AG09309 (cell line): ENCODE data around the gene GDI1.

Experiments used
- DNase-seq: peaks from one replicate; pipeline ENCODE4 v3.0.0-alpha.2; 2010; ENCODE audit warnings: low read depth
- H3K4me3 ChIP-seq: 2 replicates; pipeline ENCODE4 v1.5.1; 2011; ENCODE audit warnings: mild to moderate bottlenecking, low read depth, low read length, moderate library complexity; ENCODE audit not compliant: control insufficient read depth
- CTCF ChIP-seq: IDR thresholded peaks from 2 replicates; pipeline ENCODE4 v1.5.1; 2011; ENCODE audit warnings: mild to moderate bottlenecking, low read depth, low read length, inconsistent platforms; ENCODE audit not compliant: insufficient read depth, control insufficient read depth; ENCODE audit errors: missing control alignments

GDI1 gene

DNA sequence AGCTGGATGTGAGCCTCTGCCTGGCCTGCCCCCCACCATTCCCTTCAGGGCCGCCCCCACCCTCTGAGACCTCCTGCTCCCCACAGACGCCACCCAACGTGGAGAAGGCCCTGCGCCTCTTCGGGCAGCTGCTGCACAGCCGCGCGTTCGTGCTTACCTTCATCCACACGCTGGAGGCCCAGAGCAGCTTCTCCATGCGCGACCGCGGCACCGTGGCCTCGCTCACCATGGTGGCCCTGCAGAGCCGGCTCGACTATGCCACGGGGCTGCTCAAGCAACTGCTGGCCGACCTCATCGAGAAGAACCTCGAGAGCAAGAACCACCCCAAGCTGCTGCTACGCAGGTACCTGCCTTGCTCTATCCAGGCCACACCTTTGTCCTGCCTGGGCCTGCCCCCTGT, 31.3 kb downstream of the GDI1 start:
- no peak overlapping the region for H3K4me3 ChIP-seq
- DNase-seq, result no peak
- no peak for TF ChIP-seq CTCF

GRCh38 chrX:154469114-154469513, 32.2 kb downstream of the GDI1 start:
- H3K4me3 ChIP-seq, result no peak overlapping the region
- no peak for TF ChIP-seq CTCF
- DNase-seq, result no peak

DNA sequence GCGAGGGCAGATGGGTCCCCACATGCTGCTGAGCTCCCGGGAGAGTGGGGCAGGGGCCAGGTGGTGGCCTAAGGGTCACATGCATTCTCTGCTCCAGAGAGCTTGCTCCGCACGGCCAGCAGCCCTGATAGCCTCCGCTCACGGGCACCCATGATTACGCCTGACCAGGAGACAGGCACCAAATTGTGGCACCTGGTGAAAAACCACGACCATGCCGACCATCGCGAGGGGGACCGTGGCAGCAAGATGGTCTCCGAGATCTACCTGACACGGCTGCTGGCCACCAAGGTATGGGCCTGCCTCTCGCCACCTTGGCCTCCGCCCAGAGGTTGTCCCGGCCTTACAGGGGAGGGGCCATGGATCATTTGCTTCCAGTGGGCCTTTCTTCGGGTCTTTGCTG, 32.9 kb downstream of the GDI1 start:
- no peak overlapping the region for H3K4me3 ChIP-seq
- no peak for TF ChIP-seq CTCF
- no peak for DNase-seq

GRCh38 chrX:154470434-154470833, 33.5 kb downstream of the GDI1 start:
- no peak overlapping the region for H3K4me3 ChIP-seq
- no peak for DNase-seq
- no peak for TF ChIP-seq CTCF

DNA sequence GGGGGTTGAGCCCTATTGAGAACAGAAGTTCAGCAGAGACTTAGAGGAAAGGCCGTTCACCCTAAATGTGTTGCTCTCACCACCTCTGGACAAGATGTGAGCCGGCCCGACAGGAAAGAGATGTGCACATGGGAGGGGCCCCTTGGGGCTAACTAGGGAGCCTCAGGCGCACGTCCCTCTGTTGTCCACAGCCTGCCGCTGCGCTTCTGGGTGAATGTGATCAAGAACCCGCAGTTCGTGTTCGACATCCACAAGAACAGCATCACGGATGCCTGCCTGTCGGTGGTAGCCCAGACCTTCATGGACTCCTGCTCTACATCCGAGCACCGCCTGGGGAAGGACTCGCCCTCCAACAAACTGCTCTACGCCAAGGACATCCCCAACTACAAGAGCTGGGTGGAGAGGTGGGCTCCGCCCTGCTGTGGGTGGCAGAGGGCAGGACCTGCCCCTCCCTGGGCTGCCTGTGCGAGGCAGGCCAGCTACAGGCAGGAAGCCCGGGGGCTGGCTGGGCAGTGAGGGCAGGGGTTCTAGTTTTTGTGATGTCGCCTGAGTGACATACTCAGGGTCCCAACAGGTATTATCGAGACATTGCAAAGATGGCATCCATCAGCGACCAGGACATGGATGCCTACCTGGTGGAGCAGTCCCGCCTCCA, 34.1 kb downstream of the GDI1 start:
- no peak overlapping the region for H3K4me3 ChIP-seq
- TF ChIP-seq CTCF, result no peak
- DNase-seq, result no peak

DNA sequence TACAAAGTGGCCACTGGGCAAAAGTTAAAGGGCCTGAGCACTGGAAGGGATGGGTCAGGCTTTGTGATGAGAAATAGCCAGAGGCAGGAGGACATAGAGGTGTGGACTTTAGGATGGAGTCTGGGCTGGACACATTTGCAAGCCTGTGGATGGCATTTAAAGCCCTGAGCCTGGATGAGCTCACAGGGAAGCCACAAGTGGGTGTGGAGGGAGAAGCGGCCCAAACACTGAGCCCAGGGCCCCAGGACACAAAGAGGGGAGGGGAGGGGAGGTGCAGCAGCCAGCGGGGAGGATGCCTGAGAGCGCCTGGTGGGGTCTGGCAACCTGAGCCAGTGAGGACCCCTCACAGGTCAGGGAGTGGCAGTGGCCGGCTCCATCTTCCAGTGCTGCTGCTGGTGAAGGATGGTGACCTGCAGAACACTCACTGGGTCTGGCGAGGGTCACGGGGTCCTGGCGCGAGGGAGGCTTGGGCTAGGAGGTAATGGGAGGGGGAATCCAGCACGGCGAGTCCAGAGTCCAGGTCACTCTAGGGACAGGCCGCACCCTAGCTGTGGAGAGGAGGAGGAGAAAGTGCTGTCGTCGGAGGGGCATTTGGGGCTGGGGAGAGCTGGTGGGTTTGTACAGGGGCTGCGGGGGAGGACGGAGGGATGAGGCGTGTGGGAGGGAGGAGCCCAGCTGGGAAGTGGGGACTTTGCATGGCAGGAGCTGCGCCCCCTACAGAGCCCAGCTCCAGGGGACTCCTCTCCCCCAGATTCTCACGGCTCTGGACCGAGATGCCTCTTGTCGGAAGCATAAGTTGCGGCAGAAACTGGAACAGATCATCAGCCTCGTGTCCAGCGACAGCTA, 35.1 kb downstream of the GDI1 start:
- no peak for TF ChIP-seq CTCF
- no peak for DNase-seq
- no peak overlapping the region for H3K4me3 ChIP-seq
